SK-N-MC (cell line): ENCODE results near the gene CLCN1.

Experiments
- DNase-seq: peaks from one replicate; pipeline ENCODE4 v3.0.0-alpha.2; 2011; ENCODE audit warnings: low read depth, low spot score
- H3K27ac ChIP-seq: fragments of 200-600 bp; sonication (generic); 2 replicates; pipeline ENCODE4 v1.5.1; 2016; ENCODE audit warnings: mixed run types
- H3K36me3 ChIP-seq: fragments of 200-600 bp; sonication (generic); 2 replicates; pipeline ENCODE4 v1.6.1; 2017; ENCODE audit warnings: antibody characterized with exemption, low read length, mixed read lengths; ENCODE audit not compliant: insufficient read depth
- H3K4me3 ChIP-seq: fragments of 200-600 bp; sonication (generic); 2 replicates; pipeline ENCODE4 v1.5.1; 2016
- H3K9ac ChIP-seq: fragments of 200-600 bp; sonication (generic); 2 replicates; pipeline ENCODE4 v1.8.0; 2017; ENCODE audit warnings: mixed run types, mixed read lengths; ENCODE audit not compliant: insufficient read length
- H3K9me3 ChIP-seq: fragments of 200-600 bp; sonication (generic); 2 replicates; pipeline ENCODE4 v1.6.1; 2017; ENCODE audit warnings: low read depth, mild to moderate bottlenecking, antibody characterized with exemption, low read length, moderate library complexity, mixed read lengths
- EZH2 ChIP-seq: fragments of 200-600 bp; sonication (generic); IDR thresholded peaks from one replicate; pipeline ENCODE4 v1.6.1; 2017; ENCODE audit warnings: antibody characterized with exemption
- FOXP2 ChIP-seq: optimal IDR thresholded peaks from 2 replicates; pipeline ENCODE3; 2011; ENCODE audit warnings: mild to moderate bottlenecking, moderate library complexity; ENCODE audit not compliant: insufficient read depth; ENCODE audit errors: extremely low read length, control extremely low read depth
- POLR2AphosphoS5 ChIP-seq: IDR thresholded peaks from 2 replicates; pipeline ENCODE4 v1.6.1; 2012; ENCODE audit warnings: mild to moderate bottlenecking, low read depth, low read length, borderline replicate concordance

CLCN1 gene

DNA sequence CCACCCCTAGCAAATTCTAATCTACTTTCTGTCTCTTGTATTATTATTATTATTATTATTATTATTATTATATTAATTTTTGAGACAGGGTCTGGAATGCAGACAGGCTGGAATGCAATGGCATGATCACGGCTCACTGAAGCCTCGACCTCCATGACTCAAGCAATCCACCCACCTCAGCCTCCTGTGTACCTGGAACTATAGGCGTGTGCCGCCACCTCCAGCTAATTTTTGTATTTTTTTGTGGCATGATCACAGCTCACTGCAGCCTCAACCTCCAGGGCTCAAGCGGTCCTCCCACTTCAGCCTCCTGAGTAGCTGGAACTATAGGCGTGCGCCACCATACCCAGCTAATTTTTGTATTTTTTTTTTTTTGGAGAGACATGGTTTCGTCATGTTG lies 33.8 kb upstream of the CLCN1 start:
- H3K27ac ChIP-seq = no peak overlapping the region
- H3K9me3 ChIP-seq = no peaks in the 10 kb centered on the region
- no peaks in the 10 kb centered on the region for H3K36me3 ChIP-seq
- H3K4me3 ChIP-seq = no peak overlapping the region
- TF ChIP-seq FOXP2 = no peak
- DNase-seq = no peak
- no peak overlapping the region for H3K9ac ChIP-seq

DNA sequence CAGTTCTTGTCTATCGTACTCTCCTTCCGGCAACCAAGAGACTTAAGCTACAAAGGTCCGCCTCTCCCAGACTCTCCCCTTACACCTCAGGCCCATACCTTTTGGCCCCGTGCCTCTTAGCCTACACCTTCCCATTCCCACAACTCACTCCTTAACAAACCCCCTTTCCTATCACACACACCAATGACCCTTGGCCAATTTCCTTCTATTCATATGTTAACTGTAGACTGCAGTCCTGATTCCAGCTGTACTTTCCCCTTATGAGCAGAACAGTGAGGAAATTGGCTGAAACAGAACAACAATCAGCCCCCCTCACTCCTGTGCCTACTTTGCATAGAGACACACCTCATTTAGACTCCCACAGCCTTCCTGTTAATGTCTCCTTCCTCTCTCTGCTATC lies 32.5 kb upstream of the CLCN1 start:
- no peak for DNase-seq
- Histone ChIP-seq H3K9me3 (peaks cover 3% of the 10 kb centered on the region; the same call in 1 of the 2 replicates), H3K9ac (no peak overlapping the region), H3K36me3 (no peaks in the 10 kb centered on the region), H3K27ac (no peak overlapping the region), H3K4me3 (no peak overlapping the region)
- TF ChIP-seq POLR2AphosphoS5 = no peak
- TF ChIP-seq FOXP2 = no peak
- TF ChIP-seq EZH2 = no peak

DNA sequence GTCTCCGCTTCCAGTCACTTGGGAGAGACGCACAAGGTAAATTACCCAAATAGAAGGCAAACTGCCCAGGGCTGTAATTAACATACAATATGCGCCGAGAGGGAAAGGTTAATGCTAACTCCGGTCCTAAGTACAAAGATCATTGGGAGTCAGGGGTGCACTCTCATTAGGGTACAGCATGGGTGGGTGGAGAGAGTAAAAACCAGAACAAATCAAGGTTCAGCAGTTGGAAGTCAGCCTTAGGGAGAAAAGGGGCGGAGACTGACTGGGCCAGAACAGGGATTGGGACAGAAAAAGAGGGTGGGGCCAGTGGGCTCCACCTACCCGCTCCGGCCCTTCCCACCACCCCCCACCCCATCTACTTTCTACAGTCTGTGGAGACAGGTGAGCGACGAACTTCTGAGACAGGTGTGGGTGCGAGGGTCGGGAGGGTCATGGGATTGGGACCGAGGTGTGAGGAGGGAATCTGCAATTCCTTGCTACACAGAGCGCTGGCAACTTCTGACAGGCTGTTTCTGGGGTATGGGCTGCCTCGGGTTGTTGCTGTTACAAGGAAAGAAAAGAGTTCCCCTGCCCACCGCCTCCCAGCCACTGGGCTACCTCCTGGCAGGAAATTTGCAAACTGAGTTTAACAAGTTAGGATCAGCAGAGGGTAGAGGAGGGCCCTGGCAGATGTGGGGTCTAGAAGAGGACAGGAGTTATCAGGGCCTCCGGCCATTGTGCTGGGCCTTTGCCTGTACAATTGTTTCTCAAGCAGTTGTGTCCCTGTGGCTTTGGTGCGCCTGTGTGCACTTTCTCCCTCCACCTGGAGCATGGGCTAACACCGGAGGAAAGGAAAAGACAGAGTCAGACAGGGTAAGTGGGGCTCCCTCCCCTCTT lies 31.1 kb upstream of the CLCN1 start, which contains the start of gene TMEM139:
Gene TMEM139, plus strand, starts transcription at position 368 of the 879 bp plus-strand sequence. CDS start 1,000 bp downstream, outside the sequence.
- no peak within 1 kb of the TSS for H3K4me3 ChIP-seq
- H3K9me3 ChIP-seq = peaks cover 3% of the 10 kb centered on the region; the same call in 1 of the 2 replicates
- no peaks in the 10 kb centered on the region for H3K36me3 ChIP-seq
- TF ChIP-seq FOXP2 = no peak
- no peak for TF ChIP-seq POLR2AphosphoS5
- no peak for TF ChIP-seq EZH2
- no peak within 1 kb of the TSS for H3K9ac ChIP-seq
- no peak within 1 kb of the TSS for H3K27ac ChIP-seq
- no peak for DNase-seq

DNA sequence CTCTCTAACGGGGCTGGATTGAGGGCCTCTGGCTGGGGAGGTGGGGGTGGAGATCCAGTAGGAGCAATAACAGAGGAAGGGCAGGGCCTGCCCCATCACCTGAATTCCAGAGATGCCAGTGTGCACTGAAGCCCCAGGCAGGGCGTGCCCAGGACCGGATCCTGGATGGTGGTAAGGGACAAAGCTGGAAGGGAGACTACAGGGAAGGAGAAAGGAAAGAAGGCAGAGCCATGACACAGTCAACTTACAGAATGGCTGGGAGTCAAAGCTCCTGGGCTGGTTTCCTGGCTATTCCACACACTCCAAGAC lies 30.5 kb upstream of the CLCN1 start:
- Histone ChIP-seq H3K36me3 (peaks cover 3% of the 10 kb centered on the region; the same call in 1 of the 2 replicates), H3K27ac (no peak overlapping the region), H3K4me3 (no peak overlapping the region), H3K9ac (no peak overlapping the region), H3K9me3 (peaks cover 3% of the 10 kb centered on the region; the same call in 1 of the 2 replicates)
- no peak for DNase-seq
- TF ChIP-seq FOXP2 (no peak), EZH2 (no peak), POLR2AphosphoS5 (no peak)

DNA sequence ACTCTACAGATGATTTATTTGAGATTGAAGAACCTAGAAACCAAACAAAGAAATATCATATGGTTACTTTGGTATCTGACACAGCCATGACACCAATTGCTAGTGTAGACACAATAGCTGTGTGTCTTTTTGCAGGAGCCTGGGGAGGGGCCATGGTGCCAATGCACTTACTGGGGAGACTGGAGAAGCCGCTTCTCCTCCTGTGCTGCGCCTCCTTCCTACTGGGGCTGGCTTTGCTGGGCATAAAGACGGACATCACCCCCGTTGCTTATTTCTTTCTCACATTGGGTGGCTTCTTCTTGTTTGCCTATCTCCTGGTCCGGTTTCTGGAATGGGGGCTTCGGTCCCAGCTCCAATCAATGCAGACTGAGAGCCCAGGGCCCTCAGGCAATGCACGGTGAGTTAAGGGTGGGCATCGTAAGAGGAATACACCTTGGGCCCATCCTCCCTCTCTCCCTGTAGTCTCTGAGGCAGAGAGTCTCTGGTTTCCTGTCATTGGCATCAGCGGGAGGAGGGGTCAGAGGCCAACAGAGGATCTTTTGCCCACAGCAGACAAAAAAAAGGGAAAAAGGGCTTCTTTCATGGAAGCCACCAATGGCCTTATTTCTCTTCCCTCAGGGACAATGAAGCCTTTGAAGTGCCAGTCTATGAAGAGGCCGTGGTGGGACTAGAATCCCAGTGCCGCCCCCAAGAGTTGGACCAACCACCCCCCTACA lies 29.9 kb upstream of the CLCN1 start:
- H3K27ac ChIP-seq = no peak overlapping the region
- no peak overlapping the region for H3K4me3 ChIP-seq

DNA sequence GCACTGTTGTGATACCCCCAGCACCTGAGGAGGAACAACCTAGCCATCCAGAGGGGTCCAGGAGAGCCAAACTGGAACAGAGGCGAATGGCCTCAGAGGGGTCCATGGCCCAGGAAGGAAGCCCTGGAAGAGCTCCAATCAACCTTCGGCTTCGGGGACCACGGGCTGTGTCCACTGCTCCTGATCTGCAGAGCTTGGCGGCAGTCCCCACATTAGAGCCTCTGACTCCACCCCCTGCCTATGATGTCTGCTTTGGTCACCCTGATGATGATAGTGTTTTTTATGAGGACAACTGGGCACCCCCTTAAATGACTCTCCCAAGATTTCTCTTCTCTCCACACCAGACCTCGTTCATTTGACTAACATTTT lies 29.4 kb upstream of the CLCN1 start:
- DNase-seq = no peak
- TF ChIP-seq POLR2AphosphoS5 (no peak), FOXP2 (no peak)
- peaks cover 14% of the 10 kb centered on the region for H3K36me3 ChIP-seq
- no peak overlapping the region for H3K4me3 ChIP-seq
- H3K9ac ChIP-seq = no peak overlapping the region
- no peak overlapping the region for H3K27ac ChIP-seq
- peaks cover 3% of the 10 kb centered on the region; the same call in 1 of the 2 replicates for H3K9me3 ChIP-seq

More for the DNA sequence above, 29.9 kb upstream of the CLCN1 start:
- peaks cover 3% of the 10 kb centered on the region; the same call in 1 of the 2 replicates for H3K9me3 ChIP-seq
- DNase-seq = no peak
- no peak for TF ChIP-seq EZH2
- no peak for TF ChIP-seq FOXP2
- no peak for TF ChIP-seq POLR2AphosphoS5
- H3K9ac ChIP-seq = no peak overlapping the region
- H3K36me3 ChIP-seq = peaks cover 8% of the 10 kb centered on the region

DNA sequence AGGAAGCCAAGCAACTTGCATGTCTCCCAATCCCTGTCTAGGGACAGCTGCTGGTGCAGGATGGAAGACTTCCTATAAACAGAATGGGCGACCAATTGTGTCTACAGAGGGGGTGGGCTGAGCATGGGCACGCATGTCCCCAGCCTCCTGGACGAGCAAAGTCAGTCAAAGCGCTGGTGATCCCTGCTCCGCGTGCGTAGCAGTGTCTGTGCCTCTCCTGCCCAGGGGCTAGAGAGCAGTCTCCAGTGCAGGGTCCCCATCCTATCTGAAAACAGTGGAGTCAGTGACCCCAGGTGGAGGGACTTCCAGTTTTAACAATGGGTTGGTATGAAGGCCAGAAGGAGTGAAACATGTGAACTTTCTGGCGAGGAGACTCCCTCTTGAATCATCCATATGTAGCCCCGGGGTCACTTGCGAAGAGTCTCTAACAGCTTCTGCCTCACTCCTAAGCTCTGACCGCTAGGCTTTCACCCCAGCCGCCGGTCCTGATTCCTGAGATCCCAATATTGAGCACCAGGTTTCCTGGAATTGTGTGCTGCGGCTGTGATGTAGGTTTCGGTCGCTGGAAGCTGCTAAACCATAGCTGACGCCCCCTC lies 28.5 kb upstream of the CLCN1 start:
- peaks cover 3% of the 10 kb centered on the region; the same call in 1 of the 2 replicates for H3K9me3 ChIP-seq
- no peak for TF ChIP-seq POLR2AphosphoS5
- no peak for TF ChIP-seq FOXP2
- no peak for TF ChIP-seq EZH2
- peak overlapping the region; percentile 97 for H3K4me3 ChIP-seq
- DNase-seq = no peak
- no peak overlapping the region for H3K9ac ChIP-seq
- H3K27ac ChIP-seq = peak overlapping the region; percentile 74; the same call in 1 of the 2 replicates
- H3K36me3 ChIP-seq = peaks cover 21% of the 10 kb centered on the region

DNA sequence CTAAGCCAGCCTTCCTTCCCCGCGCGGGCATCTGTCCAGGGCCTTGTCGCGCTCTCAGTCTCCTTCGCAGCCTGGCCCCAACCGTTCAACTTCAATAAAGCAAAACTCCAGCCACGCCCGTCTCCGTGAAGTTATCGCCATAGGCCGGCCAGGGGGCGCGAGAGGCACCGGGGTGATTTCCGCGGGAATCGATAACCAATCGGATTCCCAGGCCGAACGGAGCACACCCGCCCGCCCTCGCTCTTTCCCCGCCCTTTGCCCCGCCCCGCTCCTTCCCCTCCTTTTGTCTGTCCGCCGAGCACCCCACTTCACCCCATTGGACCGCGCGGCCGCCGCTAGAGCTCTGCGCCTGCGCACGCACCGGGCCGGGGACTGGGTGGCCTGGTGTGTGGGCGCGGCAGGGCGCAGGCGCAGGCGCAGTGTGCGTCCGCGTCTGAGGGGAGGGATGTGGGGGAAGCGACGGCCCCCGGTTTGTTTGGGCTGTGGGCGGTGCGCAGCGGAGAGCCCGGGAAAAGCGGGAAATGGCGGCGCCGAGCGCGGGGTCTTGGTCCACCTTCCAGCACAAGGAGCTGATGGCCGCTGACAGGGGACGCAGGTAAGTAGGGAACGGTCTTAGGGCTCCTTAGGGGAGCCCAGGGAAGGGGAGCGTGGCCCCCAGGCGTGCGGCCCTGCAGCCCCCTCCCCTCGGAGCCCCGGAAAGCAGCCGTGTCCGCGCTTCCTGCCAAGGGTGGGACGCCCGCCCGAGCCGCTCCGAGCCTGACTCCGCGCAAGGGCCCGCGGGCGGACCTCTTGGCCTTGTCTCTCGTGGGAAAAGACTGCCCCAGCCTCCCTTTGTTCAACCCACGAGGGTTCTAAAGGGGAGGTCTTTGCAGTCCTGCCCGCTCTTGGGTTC lies 27.7 kb upstream of the CLCN1 start, which contains the start of gene CASP2:
Gene CASP2, plus strand, starts transcription at position 417 of the 892 bp plus-strand sequence. Its CDS starts 105 bp downstream, at position 522.
- peak; percentile 26 for DNase-seq
- Histone ChIP-seq H3K27ac (peak within 1 kb of the TSS; percentile 76), H3K4me3 (peak within 1 kb of the TSS; percentile 97), H3K36me3 (peaks cover 29% of the 10 kb centered on the region), H3K9me3 (peaks cover 3% of the 10 kb centered on the region; the same call in 1 of the 2 replicates), H3K9ac (peak within 1 kb of the TSS; percentile 98)
- TF ChIP-seq POLR2AphosphoS5 (peak; percentile 92), EZH2 (no peak), FOXP2 (no peak)
